GM19043 (cell line): ENCODE measurements around the gene KIAA1671.
"Not testable (repeated sequence)": the region's sequence is repeated elsewhere in the genome, so short reads cannot be mapped to it uniquely, and the experiment has no call there.

Experiments
- ATAC-seq: cut with Tn5 transposase; IDR thresholded peaks from one replicate; pipeline ENCODE4 v1.9.1; 2021; ENCODE audit warnings: low read depth; ENCODE audit not compliant: unreplicated experiment

The KIAA1671 gene

GRCh38 chr22:25161916-25162530 is 209.5 kb downstream of the KIAA1671 start:
- no peak for ATAC-seq

GRCh38 chr22:25162561-25162960 is 210.0 kb downstream of the KIAA1671 start:
- ATAC-seq, result no peak

GRCh38 chr22:25165785-25166184 is 213.3 kb downstream of the KIAA1671 start:
- no peak for ATAC-seq

DNA sequence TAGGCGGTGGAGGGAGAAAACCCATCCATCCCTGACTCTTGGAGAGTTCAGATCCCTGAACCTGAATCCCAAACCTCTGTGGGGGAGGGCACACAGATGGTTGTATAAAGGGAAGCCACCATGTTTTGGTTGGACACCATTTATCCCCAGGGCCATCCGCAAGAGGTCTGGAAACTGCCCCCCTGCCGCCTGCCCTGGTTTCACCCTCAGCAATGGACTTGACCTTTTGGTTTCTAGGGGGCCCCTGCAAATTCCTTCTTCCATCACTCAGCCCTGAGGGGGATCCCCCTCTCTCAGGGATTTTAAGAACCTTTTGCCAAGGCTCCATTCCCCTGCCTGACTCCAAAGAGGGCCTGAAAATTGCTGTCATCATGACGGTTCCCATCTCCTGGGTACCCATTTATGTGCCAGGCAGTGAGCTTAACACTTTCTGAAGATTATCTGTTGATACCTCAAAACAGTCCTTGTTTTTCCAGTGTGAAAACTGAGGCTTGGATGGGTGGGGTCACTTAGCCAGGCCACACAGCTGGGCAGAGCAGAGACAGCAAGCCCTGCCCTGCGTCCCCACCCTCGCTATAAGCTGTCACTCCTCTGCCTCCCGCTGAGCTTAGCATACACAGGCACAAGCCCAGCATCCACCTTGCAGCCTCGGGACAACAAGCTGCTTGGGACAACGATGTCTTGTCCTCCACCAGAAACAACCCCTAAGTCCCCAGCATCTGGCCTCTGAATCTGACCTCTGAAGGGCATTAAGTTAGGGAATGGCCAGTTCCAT is 213.9 kb downstream of the KIAA1671 start:
- no peak for ATAC-seq

DNA sequence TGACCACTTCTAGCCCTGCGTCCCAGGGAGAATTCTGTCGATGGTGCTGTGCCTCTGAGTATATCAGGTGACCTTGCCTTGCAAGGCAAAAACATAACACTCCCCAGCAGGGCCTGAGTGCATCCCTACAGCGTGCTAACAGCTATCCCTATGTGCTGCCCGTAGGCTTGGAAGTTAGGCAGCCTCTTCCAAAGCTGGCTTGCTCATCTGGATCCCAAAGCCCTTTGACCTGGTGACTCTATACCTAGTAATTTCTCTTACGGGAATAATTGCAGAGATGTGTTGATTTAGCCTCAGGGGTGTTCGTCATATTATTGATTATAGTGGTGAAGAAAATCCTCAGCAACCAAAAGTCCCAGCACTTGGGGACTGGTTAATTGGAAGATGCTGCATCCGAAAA is 214.6 kb downstream of the KIAA1671 start:
- ATAC-seq, result no peak

DNA sequence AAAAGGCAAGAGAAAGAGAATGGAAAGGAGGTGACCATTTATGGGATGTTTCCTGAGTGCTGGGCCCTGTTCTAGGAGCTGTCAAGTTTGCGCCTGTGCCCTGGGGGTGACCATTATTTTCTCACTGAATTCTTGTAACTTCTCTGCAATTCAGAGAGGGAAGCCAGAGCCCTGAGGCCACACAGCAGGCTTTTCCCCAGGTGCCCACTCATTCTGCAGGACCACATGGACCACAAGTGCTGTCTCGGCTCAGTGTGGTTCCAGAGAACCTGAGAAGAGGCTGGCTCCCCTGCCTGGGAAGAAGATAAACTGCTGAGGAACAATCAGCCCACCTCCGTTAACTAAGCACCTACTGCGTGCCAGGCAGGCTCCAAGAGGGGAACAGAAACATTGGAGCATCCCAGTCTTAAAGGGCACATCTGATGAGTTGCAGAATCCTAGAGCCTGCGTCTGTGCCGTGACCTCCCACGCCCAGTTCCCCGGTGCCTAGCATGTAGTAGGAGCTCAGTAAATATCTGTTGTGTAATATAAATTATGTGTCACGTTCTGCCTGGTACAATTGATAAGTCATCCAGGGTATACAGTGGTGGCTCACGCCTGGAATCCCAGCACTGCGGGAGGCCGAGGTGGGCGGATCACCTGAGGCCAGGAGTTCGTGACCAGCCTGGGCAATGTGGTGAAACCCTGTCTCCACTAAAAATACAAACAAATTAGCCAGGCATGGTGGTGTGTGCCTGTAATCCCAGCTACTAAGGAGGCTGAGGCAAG is 215.5 kb downstream of the KIAA1671 start:
- ATAC-seq, result no peak

- ATAC-seq, result no peak
Observed at GRCh38 chr22:25169278-25170031, 216.9 kb downstream of the KIAA1671 start.

DNA sequence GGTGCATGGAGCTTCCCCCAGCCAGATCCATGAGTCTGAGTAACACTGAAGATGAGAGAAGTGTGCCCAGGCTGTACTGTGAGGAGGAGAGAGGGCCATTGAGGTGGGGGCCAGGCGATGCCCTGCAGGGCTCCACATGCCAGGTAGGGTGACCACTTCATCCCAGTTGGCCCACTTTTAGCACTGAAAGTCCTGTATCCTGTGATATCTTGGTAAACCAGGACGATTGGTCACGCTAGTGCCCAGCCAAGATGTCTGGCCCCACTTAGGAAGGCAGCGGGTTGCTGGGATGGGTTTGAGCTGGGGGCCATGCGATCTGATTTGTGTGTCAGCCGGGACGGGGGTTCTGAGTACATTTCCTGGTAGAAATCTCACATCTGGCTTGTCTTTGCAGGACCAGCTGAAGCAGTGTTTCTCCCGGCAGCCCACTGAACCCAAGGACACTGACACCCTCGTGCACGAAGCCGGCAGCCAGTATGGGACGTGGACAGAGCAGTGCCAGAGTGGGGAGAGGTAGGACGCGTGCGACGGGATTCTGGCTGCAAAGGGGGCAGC is 218.0 kb downstream of the KIAA1671 start:
- ATAC-seq, result no peak

GRCh38 chr22:25172153-25172552 is 219.6 kb downstream of the KIAA1671 start:
- ATAC-seq, result no peak

DNA sequence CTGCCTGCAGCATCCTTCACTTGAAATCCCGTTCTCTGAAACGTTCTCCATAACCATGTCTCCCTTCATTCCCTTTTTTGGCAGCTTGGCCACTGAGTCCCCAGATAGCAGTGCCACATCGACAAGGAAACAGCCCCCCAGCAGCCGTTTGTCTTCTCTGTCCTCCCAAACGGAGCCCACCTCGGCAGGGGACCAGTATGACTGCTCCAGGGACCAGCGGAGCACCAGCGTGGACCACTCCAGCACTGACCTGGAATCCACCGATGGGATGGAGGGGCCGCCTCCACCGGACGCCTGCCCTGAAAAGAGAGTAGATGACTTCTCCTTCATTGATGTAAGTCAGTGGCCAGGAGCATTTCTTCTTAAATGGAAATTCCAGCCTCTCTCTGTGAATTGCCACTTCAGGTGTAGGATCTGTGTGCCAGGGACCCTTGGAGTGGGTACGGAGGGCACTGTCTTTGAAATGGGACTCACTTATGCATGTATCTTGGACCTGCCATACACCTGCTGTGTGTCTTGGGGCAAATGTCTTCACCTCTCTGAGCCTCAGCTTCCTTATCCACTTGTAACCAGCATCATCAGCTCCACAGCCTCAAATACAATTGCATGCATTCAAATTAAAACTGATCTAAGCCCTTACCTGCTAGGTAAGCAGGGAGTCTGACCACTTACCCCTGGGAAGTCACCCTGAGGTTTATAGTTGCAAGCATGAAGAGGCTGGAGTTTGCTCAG is 221.8 kb downstream of the KIAA1671 start:
- ATAC-seq, result no peak

DNA sequence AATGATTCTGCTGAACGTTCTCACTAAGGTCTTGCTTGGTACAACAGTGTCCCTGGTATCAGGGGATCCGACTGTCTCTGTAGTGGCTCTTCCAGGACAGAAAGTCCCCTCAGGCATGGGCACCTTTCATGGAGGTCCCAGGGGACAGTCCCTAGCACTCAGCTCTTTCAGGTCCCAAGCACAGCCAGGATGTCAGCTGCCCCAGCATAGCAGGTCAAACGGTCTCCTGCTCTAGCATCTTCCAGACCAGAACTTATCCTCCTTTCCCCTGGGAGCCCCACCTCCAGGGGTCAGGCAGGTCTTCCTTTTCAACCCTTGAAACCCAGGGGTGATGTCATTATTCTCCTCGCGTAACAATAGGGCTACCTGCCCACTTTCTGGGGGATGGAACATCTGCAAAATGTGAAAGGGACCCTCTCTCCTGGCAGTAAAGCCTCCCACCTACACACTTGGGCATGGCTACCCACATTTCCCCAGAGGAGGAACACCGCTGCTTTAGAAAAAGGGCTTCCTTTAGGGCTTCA is 222.4 kb downstream of the KIAA1671 start:
- ATAC-seq, result no peak

GRCh38 chr22:25176175-25176574 is 223.7 kb downstream of the KIAA1671 start:
- ATAC-seq, result no peak

- ATAC-seq, result no peak
Observed at GRCh38 chr22:25176799-25177198, 224.3 kb downstream of the KIAA1671 start.

DNA sequence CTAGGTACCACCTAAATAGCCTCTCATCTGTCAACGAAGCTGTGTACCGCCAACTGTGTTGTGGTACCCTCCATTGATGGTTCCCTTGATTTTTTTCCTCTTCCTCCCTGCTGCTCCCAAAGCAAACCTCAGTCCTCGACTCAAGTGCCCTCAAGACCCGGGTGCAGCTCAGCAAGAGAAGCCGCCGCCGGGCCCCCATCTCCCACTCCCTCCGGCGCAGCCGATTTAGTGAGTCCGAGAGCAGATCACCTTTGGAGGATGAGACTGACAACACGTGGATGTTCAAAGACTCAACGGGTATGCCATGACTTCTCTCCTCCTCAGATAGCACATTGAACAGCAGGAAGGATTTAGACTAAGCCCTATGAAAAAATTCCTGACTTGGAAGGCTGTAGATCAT is 224.7 kb downstream of the KIAA1671 start:
- no peak for ATAC-seq

DNA sequence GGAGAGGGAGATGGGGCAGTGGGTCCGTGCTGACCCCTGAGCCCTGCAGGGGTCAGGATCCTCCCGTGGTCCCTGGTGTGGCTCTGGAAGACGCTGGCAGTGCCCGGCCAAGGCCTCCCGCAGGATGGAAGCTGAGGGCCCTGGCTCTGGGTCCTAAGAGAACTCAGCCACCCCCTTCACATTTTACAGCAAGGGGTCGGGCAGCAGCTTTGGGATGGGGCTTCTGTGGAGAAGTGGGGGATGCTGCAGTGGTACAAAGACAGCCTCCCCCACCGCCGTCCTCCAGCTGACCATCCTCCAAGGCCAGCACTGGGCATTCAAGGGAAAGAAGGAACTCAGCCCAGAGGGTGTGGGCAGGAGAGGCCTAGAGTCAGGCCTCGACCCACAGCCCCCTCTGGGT is 225.4 kb downstream of the KIAA1671 start:
- no peak for ATAC-seq

GRCh38 chr22:25178348-25178747 is 225.8 kb downstream of the KIAA1671 start:
- not testable (repeated sequence) for ATAC-seq

- not testable (repeated sequence) for ATAC-seq
Observed at GRCh38 chr22:25178869-25179631, 226.5 kb downstream of the KIAA1671 start.

GRCh38 chr22:25182131-25183110 is 229.9 kb downstream of the KIAA1671 start:
- ATAC-seq, result no peak
